ENCODE results near the gene HTR2B.
"Not testable (repeated sequence)": the region's sequence is repeated elsewhere in the genome, so short reads cannot be mapped to it uniquely, and the experiment has no call there.

HTR2B gene

GRCh38 chr2:231094736-231095346 is 30.0 kb downstream of the HTR2B start:
- H3K4me1 Mint-ChIP-seq (ENCODE audit: low read depth) = no peaks in the 10 kb centered on the region
- H3K27ac Mint-ChIP-seq = no peak overlapping the region
- H3K9me3 Mint-ChIP-seq = peaks cover 23% of the 10 kb centered on the region
- H3K4me3 Mint-ChIP-seq = no peak overlapping the region
- peaks cover 94% of the 10 kb centered on the region for H3K36me3 Mint-ChIP-seq (ENCODE audit: low read depth)
- H3K27me3 Mint-ChIP-seq = no peaks in the 10 kb centered on the region
- intact Hi-C loops (cut with micrococcal nuclease) = no loop called here

- H3K27me3 Mint-ChIP-seq = no peaks in the 10 kb centered on the region
- H3K9me3 Mint-ChIP-seq = peaks cover 19% of the 10 kb centered on the region
- peaks cover 94% of the 10 kb centered on the region for H3K36me3 Mint-ChIP-seq (ENCODE audit: low read depth)
- no peak overlapping the region for H3K27ac Mint-ChIP-seq
- intact Hi-C loops (cut with micrococcal nuclease) = no loop called here
- H3K4me1 Mint-ChIP-seq (ENCODE audit: low read depth) = no peaks in the 10 kb centered on the region
- H3K4me3 Mint-ChIP-seq = no peak overlapping the region
These were observed 30.9 kb downstream of the HTR2B start for GRCh38 chr2:231093933-231094332.

GRCh38 chr2:231088754-231089153 is 36.1 kb downstream of the HTR2B start:
- no peaks in the 10 kb centered on the region for H3K4me1 Mint-ChIP-seq (ENCODE audit: low read depth)
- no peaks in the 10 kb centered on the region for H3K27me3 Mint-ChIP-seq
- H3K27ac Mint-ChIP-seq = no peak overlapping the region
- no peak overlapping the region for H3K4me3 Mint-ChIP-seq
- no peaks in the 10 kb centered on the region for H3K9me3 Mint-ChIP-seq
- intact Hi-C loops (cut with micrococcal nuclease) = no loop called here
- peaks cover 89% of the 10 kb centered on the region for H3K36me3 Mint-ChIP-seq (ENCODE audit: low read depth)

GRCh38 chr2:231084565-231084964 is 40.3 kb downstream of the HTR2B start:
- H3K4me3 Mint-ChIP-seq = no peak overlapping the region

GRCh38 chr2:231069379-231070054 is 55.3 kb downstream of the HTR2B start:
- Mint-ChIP-seq H3K36me3 (ENCODE audit: low read depth) (peaks cover 88% of the 10 kb centered on the region), H3K9me3 (no peaks in the 10 kb centered on the region), H3K4me1 (ENCODE audit: low read depth) (peaks cover 10% of the 10 kb centered on the region), H3K4me3 (no peak overlapping the region), H3K27ac (no peak overlapping the region), H3K27me3 (no peaks in the 10 kb centered on the region)
- intact Hi-C loops (cut with micrococcal nuclease) = no loop called here

More at GRCh38 chr2:231084565-231084964, 40.3 kb downstream of the HTR2B start:
- peaks cover 91% of the 10 kb centered on the region for H3K36me3 Mint-ChIP-seq (ENCODE audit: low read depth)
- H3K27ac Mint-ChIP-seq = no peak overlapping the region
- intact Hi-C loops (cut with micrococcal nuclease) = no loop called here
- H3K4me1 Mint-ChIP-seq (ENCODE audit: low read depth) = no peaks in the 10 kb centered on the region
- no peaks in the 10 kb centered on the region for H3K27me3 Mint-ChIP-seq
- no peaks in the 10 kb centered on the region for H3K9me3 Mint-ChIP-seq

GRCh38 chr2:231068525-231069222 is 56.2 kb downstream of the HTR2B start:
- H3K4me1 Mint-ChIP-seq (ENCODE audit: low read depth) = peaks cover 10% of the 10 kb centered on the region
- H3K27ac Mint-ChIP-seq = no peak overlapping the region
- H3K36me3 Mint-ChIP-seq (ENCODE audit: low read depth) = peaks cover 89% of the 10 kb centered on the region
- no peaks in the 10 kb centered on the region for H3K27me3 Mint-ChIP-seq
- H3K4me3 Mint-ChIP-seq = no peak overlapping the region
- intact Hi-C loops (cut with micrococcal nuclease) = no loop called here
- H3K9me3 Mint-ChIP-seq = no peaks in the 10 kb centered on the region

GRCh38 chr2:231067531-231067930 is 57.3 kb downstream of the HTR2B start:
- H3K27me3 Mint-ChIP-seq; intact Hi-C loops (cut with micrococcal nuclease); H3K9me3 Mint-ChIP-seq; H3K4me3 Mint-ChIP-seq: not testable (repeated sequence)
- H3K27ac Mint-ChIP-seq = peak overlapping the region; percentile 2
- peaks cover 15% of the 10 kb centered on the region for H3K4me1 Mint-ChIP-seq (ENCODE audit: low read depth)
- peaks cover 89% of the 10 kb centered on the region for H3K36me3 Mint-ChIP-seq (ENCODE audit: low read depth)

GRCh38 chr2:231065966-231066365 is 58.9 kb downstream of the HTR2B start:
- H3K4me1 Mint-ChIP-seq (ENCODE audit: low read depth) = peaks cover 15% of the 10 kb centered on the region
- intact Hi-C loops (cut with micrococcal nuclease) = no loop called here
- H3K36me3 Mint-ChIP-seq (ENCODE audit: low read depth) = peaks cover 89% of the 10 kb centered on the region
- H3K9me3 Mint-ChIP-seq = no peaks in the 10 kb centered on the region
- H3K4me3 Mint-ChIP-seq = no peak overlapping the region
- H3K27me3 Mint-ChIP-seq = no peaks in the 10 kb centered on the region
- no peak overlapping the region for H3K27ac Mint-ChIP-seq

GRCh38 chr2:231063347-231063746 is 61.5 kb downstream of the HTR2B start:
- Mint-ChIP-seq H3K4me3 (no peak overlapping the region), H3K27ac (no peak overlapping the region), H3K9me3 (no peaks in the 10 kb centered on the region), H3K4me1 (ENCODE audit: low read depth) (peaks cover 35% of the 10 kb centered on the region), H3K36me3 (ENCODE audit: low read depth) (peaks cover 80% of the 10 kb centered on the region), H3K27me3 (no peaks in the 10 kb centered on the region)
- intact Hi-C loops (cut with micrococcal nuclease) = no loop called here

GRCh38 chr2:231062776-231063175 is 62.1 kb downstream of the HTR2B start:
- Mint-ChIP-seq H3K27me3 (no peaks in the 10 kb centered on the region), H3K4me3 (no peak overlapping the region), H3K36me3 (ENCODE audit: low read depth) (peaks cover 74% of the 10 kb centered on the region), H3K9me3 (no peaks in the 10 kb centered on the region), H3K27ac (no peak overlapping the region), H3K4me1 (ENCODE audit: low read depth) (peaks cover 36% of the 10 kb centered on the region)
- intact Hi-C loops (cut with micrococcal nuclease) = no loop called here

GRCh38 chr2:231059756-231060155 is 65.1 kb downstream of the HTR2B start:
- H3K4me3 Mint-ChIP-seq = no peak overlapping the region
- no peak overlapping the region for H3K27ac Mint-ChIP-seq
- intact Hi-C loops (cut with micrococcal nuclease) = loop anchor here (5.0 to 10.0 kb wide), 2 partner anchors 155 to 237 kb away; no protein-coding TSS in a partner anchor
- peaks cover 34% of the 10 kb centered on the region for H3K4me1 Mint-ChIP-seq (ENCODE audit: low read depth)
- no peaks in the 10 kb centered on the region for H3K9me3 Mint-ChIP-seq
- peaks cover 57% of the 10 kb centered on the region for H3K36me3 Mint-ChIP-seq (ENCODE audit: low read depth)
- no peaks in the 10 kb centered on the region for H3K27me3 Mint-ChIP-seq

- no peak overlapping the region for H3K4me3 Mint-ChIP-seq
- peaks cover 3% of the 10 kb centered on the region for H3K27me3 Mint-ChIP-seq
- peaks cover 35% of the 10 kb centered on the region for H3K4me1 Mint-ChIP-seq (ENCODE audit: low read depth)
- no peaks in the 10 kb centered on the region for H3K9me3 Mint-ChIP-seq
- intact Hi-C loops (cut with micrococcal nuclease) = loop anchor here (5.0 to 10.0 kb wide), 2 partner anchors 154 to 237 kb away; no protein-coding TSS in a partner anchor
- peak overlapping the region; percentile 97 for H3K27ac Mint-ChIP-seq
- peaks cover 49% of the 10 kb centered on the region for H3K36me3 Mint-ChIP-seq (ENCODE audit: low read depth)
These were observed 65.9 kb downstream of the HTR2B start for GRCh38 chr2:231058761-231059550.

All from dendritic cell treated with granulocyte-macrophage colony-stimulating factor and Interleukin-4, amounts not matched to agents 40 ng/mL and 50 ng/mL, for 4 days (primary cell).